ENCODE results near the gene ACBD7.
A peak's percentile ranks its signal among the peaks of the same experiment; 100 is the strongest.

ACBD7 gene

DNA sequence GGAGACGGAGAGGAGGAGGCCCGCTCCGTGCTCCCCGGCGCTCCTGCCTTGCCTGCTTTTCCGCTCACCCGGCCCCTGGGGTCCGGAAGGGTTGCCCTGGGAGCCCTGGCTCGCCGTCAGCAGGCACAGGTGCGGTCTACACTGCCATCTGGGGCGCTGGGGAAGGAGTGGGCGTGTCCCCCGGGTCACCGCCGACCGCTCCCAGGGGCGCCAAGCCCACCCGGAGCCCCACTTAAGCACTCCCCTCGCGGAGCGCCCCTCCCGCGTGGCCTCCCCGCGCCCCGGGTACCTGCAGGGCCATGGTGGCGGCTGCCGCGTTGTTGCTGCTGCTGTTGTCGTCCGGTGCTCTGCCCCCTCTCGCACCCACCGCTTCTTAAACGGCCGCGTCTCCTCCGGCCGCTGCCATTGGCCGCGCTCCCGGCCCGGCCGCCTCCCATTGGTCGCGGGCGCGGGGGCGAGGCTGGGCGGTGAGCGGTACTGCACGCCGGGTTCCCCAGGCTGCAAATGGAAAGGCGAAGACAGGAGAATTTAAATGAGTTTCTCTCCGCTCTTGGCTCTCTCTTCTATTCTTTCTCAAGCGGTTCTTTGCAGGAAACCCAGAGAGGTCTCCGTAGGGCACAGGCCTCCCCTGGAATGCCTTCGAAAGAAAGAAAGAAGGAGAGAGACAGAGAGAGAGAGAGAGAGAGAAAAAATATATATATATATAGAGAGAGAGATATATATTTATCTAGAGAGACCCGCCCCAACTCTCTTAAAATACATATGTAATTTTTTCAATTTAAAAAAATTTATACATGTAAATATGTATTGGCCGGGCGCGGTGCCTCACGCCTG lies at the start of gene ACBD7:
ACBD7 (minus strand) TSS at position 349 of the 834 bp plus-strand sequence; CDS start at position 301, 48 bp downstream.
- H3K4me1 ChIP-seq (ENCODE audit: control insufficient read depth in 5 of 5, insufficient read depth in 5 of 5, low read length in 5 of 5), result peaks cover 2 to 25% (median 18%) of the 10 kb centered on the region in 5 donors
- no peaks in the 10 kb centered on the region for H3K36me3 ChIP-seq (ENCODE audit: control insufficient read depth in 5 of 5, insufficient read depth in 5 of 5, low read length in 5 of 5)
- H3K9ac ChIP-seq (ENCODE audit: low read length in 5 of 5), result peak within 1 kb of the TSS in 3 of 5 donors; percentile 43 to 62 (median 45)
- H3K9me3 ChIP-seq (ENCODE audit: control insufficient read depth in 5 of 5, low read length in 5 of 5), result no peaks in the 10 kb centered on the region
- no peak within 1 kb of the TSS for H3K27ac ChIP-seq (ENCODE audit: low read depth, low read length)
- peak within 1 kb of the TSS in 4 of 5 donors; percentile 58 to 73 (median 67) for H3K4me3 ChIP-seq (ENCODE audit: low read depth in 1 of 5, low read length in 5 of 5)
- no peaks in the 10 kb centered on the region for H3K27me3 ChIP-seq (ENCODE audit: control insufficient read depth in 5 of 5, insufficient read depth in 4 of 5, low read length in 5 of 5)

DNA sequence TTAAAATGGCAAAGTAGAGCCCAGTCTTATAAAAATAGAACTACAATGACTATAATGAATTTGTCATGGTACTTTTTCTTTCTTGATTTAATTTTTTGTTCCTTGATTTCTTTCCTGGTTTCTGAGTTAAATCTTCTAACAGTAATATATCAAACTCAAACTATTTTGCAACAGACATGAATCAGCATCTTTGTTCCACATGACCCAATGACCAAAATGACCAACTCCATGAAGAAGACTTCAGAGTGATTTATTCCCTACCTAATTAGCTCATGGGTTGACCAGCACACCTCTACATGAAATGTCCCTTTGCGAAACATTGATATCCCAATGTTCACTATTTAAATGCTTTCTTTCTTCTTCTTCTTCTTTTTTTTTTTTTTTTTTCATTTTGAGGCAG lies 49.1 kb upstream of the ACBD7 start:
- Histone ChIP-seq H3K27me3 (ENCODE audit: control insufficient read depth in 5 of 5, insufficient read depth in 4 of 5, low read length in 5 of 5) (no peaks in the 10 kb centered on the region), H3K4me3 (ENCODE audit: low read depth in 1 of 5, low read length in 5 of 5) (no peak overlapping the region), H3K36me3 (ENCODE audit: control insufficient read depth in 5 of 5, insufficient read depth in 5 of 5, low read length in 5 of 5) (peaks cover 12 to 63% (median 48%) of the 10 kb centered on the region in 5 donors), H3K27ac (ENCODE audit: low read depth, low read length) (peak overlapping the region; percentile 77), H3K4me1 (ENCODE audit: control insufficient read depth in 5 of 5, insufficient read depth in 5 of 5, low read length in 5 of 5) (peaks cover 0 to 34% (median 17%) of the 10 kb centered on the region in 5 donors), H3K9me3 (ENCODE audit: control insufficient read depth in 5 of 5, low read length in 5 of 5) (no peaks in the 10 kb centered on the region), H3K9ac (ENCODE audit: low read length in 5 of 5) (peak overlapping the region in 1 of 5 donors; percentile 44)

DNA sequence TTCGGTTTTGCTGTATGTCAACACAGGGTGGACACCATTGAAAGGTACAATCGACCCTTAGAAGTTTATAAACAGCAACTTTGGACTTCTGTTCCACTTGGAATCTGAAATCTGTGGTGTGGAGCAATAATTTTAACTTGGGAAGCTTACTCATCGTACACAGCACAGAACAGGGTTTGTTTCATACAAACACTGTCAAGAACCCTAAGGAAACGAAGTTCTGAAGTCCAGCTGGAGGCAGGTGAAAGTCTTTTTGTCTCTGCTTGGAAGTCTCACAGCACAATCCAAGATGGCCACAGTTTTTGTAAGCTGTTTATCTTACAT lies 48.4 kb upstream of the ACBD7 start:
- Histone ChIP-seq H3K27me3 (ENCODE audit: control insufficient read depth in 5 of 5, insufficient read depth in 4 of 5, low read length in 5 of 5) (no peaks in the 10 kb centered on the region), H3K9ac (ENCODE audit: low read length in 5 of 5) (peak overlapping the region in 1 of 5 donors; percentile 44), H3K27ac (ENCODE audit: low read depth, low read length) (peak overlapping the region; percentile 77), H3K9me3 (ENCODE audit: control insufficient read depth in 5 of 5, low read length in 5 of 5) (no peaks in the 10 kb centered on the region), H3K4me1 (ENCODE audit: control insufficient read depth in 5 of 5, insufficient read depth in 5 of 5, low read length in 5 of 5) (peaks cover 0 to 30% (median 13%) of the 10 kb centered on the region in 5 donors), H3K36me3 (ENCODE audit: control insufficient read depth in 5 of 5, insufficient read depth in 5 of 5, low read length in 5 of 5) (peaks cover 12 to 68% (median 53%) of the 10 kb centered on the region in 5 donors), H3K4me3 (ENCODE audit: low read depth in 1 of 5, low read length in 5 of 5) (no peak overlapping the region)

DNA sequence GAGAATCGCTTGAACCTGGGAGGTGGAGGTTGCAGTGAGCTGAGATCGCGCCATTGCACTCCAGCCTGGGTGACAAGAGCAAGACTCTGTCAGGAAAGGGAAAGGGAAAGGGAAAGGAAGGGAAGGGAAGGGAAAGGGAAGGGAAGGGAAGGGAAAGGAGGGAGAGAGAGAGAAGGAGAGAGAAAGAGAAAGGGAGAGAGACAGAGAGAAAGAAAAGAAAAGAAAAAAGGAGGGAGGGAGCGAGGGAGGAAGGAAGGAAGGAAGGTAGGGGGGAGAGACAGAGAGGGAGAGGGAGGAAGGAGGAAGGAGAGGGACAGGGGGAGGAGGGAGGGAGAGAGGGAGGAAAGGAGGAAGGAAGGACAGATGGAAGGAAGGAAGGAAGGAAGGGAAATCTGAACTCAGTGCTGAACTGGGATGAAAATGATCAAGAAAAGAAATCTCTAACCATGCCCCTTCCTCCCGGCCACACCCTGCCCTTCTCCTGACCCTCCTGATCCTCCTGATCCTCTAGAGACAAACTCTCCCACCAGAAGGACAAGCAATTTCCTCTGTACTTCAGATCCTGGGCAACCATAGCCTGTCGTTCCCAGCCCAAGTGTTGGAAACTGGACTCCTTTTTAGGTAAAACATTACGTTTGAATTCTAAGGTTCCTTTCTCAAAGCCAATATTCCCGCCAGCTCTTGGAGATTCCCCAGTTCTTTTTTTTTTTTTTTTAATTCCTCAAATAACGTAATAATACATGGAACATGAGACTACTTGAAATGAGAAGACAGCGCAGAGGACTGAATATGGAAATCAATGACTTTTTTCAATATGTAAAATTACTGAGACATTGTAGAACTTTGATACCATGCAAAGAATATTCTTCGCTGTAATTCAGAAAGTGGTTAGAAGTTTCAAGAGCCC lies 47.8 kb upstream of the ACBD7 start:
- H3K36me3 ChIP-seq (ENCODE audit: control insufficient read depth in 5 of 5, insufficient read depth in 5 of 5, low read length in 5 of 5), result peaks cover 16 to 75% (median 56%) of the 10 kb centered on the region in 5 donors
- H3K27ac ChIP-seq (ENCODE audit: low read depth, low read length), result peak overlapping the region; percentile 77
- H3K4me3 ChIP-seq (ENCODE audit: low read depth in 1 of 5, low read length in 5 of 5), result no peak overlapping the region
- peak overlapping the region in 1 of 5 donors; percentile 21 for H3K9ac ChIP-seq (ENCODE audit: low read length in 5 of 5)
- H3K9me3 ChIP-seq (ENCODE audit: control insufficient read depth in 5 of 5, low read length in 5 of 5), result no peaks in the 10 kb centered on the region
- peaks cover 0 to 24% (median 9%) of the 10 kb centered on the region in 5 donors for H3K4me1 ChIP-seq (ENCODE audit: control insufficient read depth in 5 of 5, insufficient read depth in 5 of 5, low read length in 5 of 5)
- no peaks in the 10 kb centered on the region for H3K27me3 ChIP-seq (ENCODE audit: control insufficient read depth in 5 of 5, insufficient read depth in 4 of 5, low read length in 5 of 5)

DNA sequence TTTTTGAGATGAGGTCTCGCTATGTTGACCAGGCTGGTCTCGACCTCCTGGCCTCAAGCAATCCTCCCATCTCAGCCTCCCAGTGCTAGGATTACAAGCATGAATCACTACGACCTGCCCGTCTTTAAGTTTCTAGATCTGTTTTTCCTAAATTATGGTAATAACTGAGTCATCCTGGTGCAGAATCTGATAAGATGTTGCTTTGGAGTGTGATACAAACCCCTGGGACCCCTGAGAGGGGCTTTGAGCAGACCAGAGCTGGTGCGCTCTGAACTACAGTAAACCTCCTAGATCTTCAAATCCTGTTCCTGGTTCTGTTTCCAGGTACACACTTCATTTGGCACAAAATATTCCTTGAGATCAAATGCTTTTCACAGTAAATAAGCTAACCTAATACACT lies 42.8 kb upstream of the ACBD7 start:
- no peaks in the 10 kb centered on the region for H3K27me3 ChIP-seq (ENCODE audit: control insufficient read depth in 5 of 5, insufficient read depth in 4 of 5, low read length in 5 of 5)
- H3K9ac ChIP-seq (ENCODE audit: low read length in 5 of 5), result no peak overlapping the region
- H3K36me3 ChIP-seq (ENCODE audit: control insufficient read depth in 5 of 5, insufficient read depth in 5 of 5, low read length in 5 of 5), result peaks cover 26 to 86% (median 66%) of the 10 kb centered on the region in 5 donors
- no peak overlapping the region for H3K27ac ChIP-seq (ENCODE audit: low read depth, low read length)
- H3K4me1 ChIP-seq (ENCODE audit: control insufficient read depth in 5 of 5, insufficient read depth in 5 of 5, low read length in 5 of 5), result peaks cover 0 to 3% (median 0%) of the 10 kb centered on the region in 5 donors
- H3K9me3 ChIP-seq (ENCODE audit: control insufficient read depth in 5 of 5, low read length in 5 of 5), result no peaks in the 10 kb centered on the region
- no peak overlapping the region for H3K4me3 ChIP-seq (ENCODE audit: low read depth in 1 of 5, low read length in 5 of 5)

DNA sequence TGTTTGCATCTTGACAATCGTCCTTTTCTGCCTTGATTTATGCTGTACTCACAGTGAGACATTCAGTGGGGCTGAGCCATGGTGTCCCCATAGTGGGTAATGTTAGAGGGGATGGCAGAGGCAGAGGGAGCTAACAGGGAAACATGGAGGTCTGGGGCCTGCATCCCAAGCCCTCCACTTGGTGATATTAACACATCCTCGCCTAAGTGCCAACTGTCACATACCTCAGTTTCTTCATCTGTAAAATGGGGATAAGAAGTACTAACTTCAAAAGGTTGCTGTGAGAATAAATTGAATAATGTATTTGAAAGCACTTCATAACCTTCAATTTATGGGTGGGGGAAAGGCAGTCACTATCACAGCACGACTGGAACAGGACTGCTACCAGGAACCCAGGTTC lies 36.3 kb upstream of the ACBD7 start:
- no peak overlapping the region for H3K4me3 ChIP-seq (ENCODE audit: low read depth in 1 of 5, low read length in 5 of 5)
- H3K27ac ChIP-seq (ENCODE audit: low read depth, low read length), result no peak overlapping the region
- H3K9me3 ChIP-seq (ENCODE audit: control insufficient read depth in 5 of 5, low read length in 5 of 5), result no peaks in the 10 kb centered on the region
- H3K27me3 ChIP-seq (ENCODE audit: control insufficient read depth in 5 of 5, insufficient read depth in 4 of 5, low read length in 5 of 5), result no peaks in the 10 kb centered on the region
- H3K36me3 ChIP-seq (ENCODE audit: control insufficient read depth in 5 of 5, insufficient read depth in 5 of 5, low read length in 5 of 5), result peaks cover 36 to 75% (median 50%) of the 10 kb centered on the region in 5 donors
- H3K9ac ChIP-seq (ENCODE audit: low read length in 5 of 5), result peak overlapping the region in 1 of 5 donors; percentile 30
- H3K4me1 ChIP-seq (ENCODE audit: control insufficient read depth in 5 of 5, insufficient read depth in 5 of 5, low read length in 5 of 5), result peaks cover 0 to 3% (median 0%) of the 10 kb centered on the region in 5 donors

DNA sequence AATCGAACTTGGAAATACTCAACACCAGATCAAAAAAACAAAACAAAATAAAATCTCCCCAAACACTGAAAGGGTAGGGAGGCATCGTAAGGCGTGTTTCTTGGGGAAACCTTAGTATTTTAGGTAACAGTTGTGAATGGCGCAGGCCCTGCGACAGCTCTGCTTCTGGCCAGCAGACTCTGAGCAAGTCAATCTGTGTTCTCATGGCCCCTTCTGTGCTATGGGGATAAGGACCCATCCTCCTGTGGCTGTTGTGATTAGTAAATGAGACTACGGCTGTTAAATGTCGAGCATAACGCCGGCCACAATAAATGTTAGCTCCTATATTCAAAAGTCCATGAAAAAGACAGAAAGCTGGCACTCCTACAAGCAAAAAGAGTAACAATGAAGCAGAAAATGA lies 35.6 kb upstream of the ACBD7 start:
- Histone ChIP-seq H3K36me3 (ENCODE audit: control insufficient read depth in 5 of 5, insufficient read depth in 5 of 5, low read length in 5 of 5) (peaks cover 39 to 75% (median 51%) of the 10 kb centered on the region in 5 donors), H3K27ac (ENCODE audit: low read depth, low read length) (no peak overlapping the region), H3K27me3 (ENCODE audit: control insufficient read depth in 5 of 5, insufficient read depth in 4 of 5, low read length in 5 of 5) (no peaks in the 10 kb centered on the region)

DNA sequence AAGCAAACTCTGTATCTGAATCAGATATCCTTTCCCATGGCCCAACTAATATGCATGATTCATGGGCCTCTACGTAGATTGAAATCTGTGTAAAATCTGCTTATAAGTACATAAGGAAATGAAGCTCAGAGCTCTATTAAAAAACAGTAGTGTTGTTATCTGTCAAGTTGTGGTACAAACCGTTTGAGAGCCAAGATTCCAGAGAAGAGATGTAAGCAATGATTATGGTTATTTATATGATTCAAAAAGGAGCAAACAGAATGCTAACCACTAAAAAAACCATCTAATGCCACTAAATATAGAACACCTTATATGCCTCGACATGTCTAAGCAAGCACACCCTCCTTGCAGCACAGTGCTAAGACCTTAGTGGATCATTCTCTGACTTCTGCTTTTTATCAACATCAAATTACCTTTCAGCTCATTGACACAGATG lies 35.2 kb upstream of the ACBD7 start:
- peaks cover 0 to 3% (median 0%) of the 10 kb centered on the region in 5 donors for H3K4me1 ChIP-seq (ENCODE audit: control insufficient read depth in 5 of 5, insufficient read depth in 5 of 5, low read length in 5 of 5)
- H3K9me3 ChIP-seq (ENCODE audit: control insufficient read depth in 5 of 5, low read length in 5 of 5), result no peaks in the 10 kb centered on the region
- H3K36me3 ChIP-seq (ENCODE audit: control insufficient read depth in 5 of 5, insufficient read depth in 5 of 5, low read length in 5 of 5), result peaks cover 39 to 75% (median 55%) of the 10 kb centered on the region in 5 donors
- H3K9ac ChIP-seq (ENCODE audit: low read length in 5 of 5), result no peak overlapping the region
- no peaks in the 10 kb centered on the region for H3K27me3 ChIP-seq (ENCODE audit: control insufficient read depth in 5 of 5, insufficient read depth in 4 of 5, low read length in 5 of 5)
- H3K27ac ChIP-seq (ENCODE audit: low read depth, low read length), result no peak overlapping the region
- H3K4me3 ChIP-seq (ENCODE audit: low read depth in 1 of 5, low read length in 5 of 5), result no peak overlapping the region

More for the DNA sequence above, 35.6 kb upstream of the ACBD7 start:
- no peaks in the 10 kb centered on the region for H3K9me3 ChIP-seq (ENCODE audit: control insufficient read depth in 5 of 5, low read length in 5 of 5)
- H3K9ac ChIP-seq (ENCODE audit: low read length in 5 of 5), result no peak overlapping the region
- H3K4me1 ChIP-seq (ENCODE audit: control insufficient read depth in 5 of 5, insufficient read depth in 5 of 5, low read length in 5 of 5), result peaks cover 0 to 3% (median 0%) of the 10 kb centered on the region in 5 donors
- no peak overlapping the region for H3K4me3 ChIP-seq (ENCODE audit: low read depth in 1 of 5, low read length in 5 of 5)

DNA sequence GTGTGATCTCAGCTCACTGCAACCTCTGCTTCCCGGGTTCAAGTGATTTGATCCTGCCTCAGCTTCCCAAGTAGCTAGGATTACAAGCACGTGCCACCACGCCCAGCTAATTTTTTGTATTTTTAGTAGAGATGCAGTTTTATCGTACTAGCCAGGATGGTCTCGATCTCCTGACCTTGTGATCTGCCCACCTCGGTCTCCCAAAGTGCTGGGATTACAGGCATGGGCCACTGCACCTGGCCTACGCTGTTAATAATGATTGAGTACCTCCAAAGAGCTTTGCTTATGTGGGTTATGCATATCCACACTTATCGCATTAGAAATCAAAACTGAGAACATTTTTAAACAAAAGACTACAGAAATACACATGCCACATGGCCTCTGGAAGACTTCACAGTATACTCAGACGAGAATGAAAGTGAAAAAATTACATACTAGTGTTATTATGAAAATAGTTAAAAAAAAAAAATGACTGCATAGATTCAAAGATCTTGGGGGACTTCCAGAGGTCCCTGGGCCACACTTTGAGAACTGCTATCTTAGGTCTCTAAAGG lies 34.0 kb upstream of the ACBD7 start:
- Histone ChIP-seq H3K36me3 (ENCODE audit: control insufficient read depth in 5 of 5, insufficient read depth in 5 of 5, low read length in 5 of 5) (peaks cover 40 to 79% (median 58%) of the 10 kb centered on the region in 5 donors), H3K9me3 (ENCODE audit: control insufficient read depth in 5 of 5, low read length in 5 of 5) (no peaks in the 10 kb centered on the region), H3K9ac (ENCODE audit: low read length in 5 of 5) (no peak overlapping the region), H3K4me1 (ENCODE audit: control insufficient read depth in 5 of 5, insufficient read depth in 5 of 5, low read length in 5 of 5) (no peaks in the 10 kb centered on the region), H3K4me3 (ENCODE audit: low read depth in 1 of 5, low read length in 5 of 5) (no peak overlapping the region), H3K27me3 (ENCODE audit: control insufficient read depth in 5 of 5, insufficient read depth in 4 of 5, low read length in 5 of 5) (no peaks in the 10 kb centered on the region), H3K27ac (ENCODE audit: low read depth, low read length) (no peak overlapping the region)

Measured in subcutaneous abdominal adipose tissue (tissue), 5 donors.